ENCODE results near the gene CDKAL1.
"Not testable (repeated sequence)": the region's sequence is repeated elsewhere in the genome, so short reads cannot be mapped to it uniquely, and the experiment has no call there.

CDKAL1 gene

DNA sequence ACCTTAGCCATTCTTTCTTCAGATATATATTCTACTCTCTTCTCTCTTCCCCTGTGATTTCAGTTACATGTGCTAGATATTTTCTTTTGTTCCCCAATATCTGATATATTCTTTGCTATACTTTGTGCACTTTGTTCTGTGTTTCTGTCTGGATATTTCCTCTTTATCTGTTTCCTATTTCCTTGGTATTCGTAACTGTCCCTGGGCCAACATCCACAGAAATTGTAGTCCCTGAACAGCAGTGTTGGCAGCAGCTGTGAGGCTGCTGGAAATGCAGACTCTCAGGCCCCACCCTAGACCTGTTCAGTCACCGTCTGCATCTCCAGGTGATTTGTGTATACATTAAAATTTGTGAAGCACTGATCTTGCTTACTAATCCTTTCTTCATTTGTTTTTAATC lies 536.4 kb downstream of the CDKAL1 start:
- no peak for DNase-seq (ENCODE audit: low read depth in 2 of 2)

DNA sequence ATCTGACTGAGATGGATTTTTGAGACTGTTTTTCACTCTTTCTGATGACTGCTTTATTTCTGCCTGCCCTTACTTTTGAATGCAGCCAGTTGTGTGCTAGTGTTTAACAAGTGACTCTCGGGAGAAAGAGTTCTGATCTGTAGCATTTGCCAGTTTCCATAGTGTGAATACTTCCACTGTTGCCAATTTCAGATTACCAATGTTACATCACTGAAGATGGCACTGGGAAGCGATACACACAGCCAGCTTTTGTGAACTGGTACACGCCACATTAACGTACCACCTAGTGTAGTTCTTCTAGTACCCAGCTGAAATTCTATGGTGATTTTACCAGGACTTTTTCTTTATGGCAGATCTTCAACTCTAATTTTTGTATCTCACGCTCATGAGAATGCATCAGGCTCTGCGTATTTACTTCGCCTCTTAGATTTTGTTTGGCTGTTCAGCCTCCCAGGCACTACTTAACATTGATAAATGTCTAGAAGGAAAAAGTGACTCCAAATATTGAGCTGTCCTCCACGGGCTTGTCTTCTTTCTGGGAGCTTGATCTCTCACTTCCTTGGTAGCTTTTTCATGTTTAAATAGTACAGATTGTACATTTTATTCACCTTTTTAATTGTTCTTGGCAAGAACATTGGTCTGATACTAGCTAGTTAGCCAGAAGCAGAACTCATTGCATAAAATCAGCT lies 537.7 kb downstream of the CDKAL1 start:
- DNase-seq (ENCODE audit: low read depth in 2 of 2) = no peak

DNA sequence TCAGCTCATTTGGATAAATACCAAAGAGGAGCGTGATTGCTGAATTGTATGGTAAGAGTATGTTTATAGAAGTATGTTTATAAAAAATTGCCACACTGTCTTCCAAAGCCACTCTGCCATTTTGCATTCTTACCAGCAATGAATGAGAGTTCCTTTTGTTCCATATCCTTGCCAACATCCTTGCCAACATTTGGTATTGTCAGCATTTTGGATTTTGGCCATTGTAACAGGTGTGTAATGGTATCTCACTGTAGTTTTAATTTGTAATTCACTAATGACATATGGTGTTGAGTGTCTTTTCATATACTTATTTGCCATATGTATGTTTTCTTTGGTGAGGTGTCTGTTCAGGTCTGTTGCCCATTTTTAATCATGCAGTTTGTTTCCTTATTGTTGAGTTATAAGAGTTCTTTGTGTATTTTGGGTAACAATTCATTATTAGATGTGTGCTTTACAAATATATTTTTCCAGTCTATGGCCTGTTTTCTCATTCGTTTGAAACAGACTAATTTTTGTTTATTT lies 539.1 kb downstream of the CDKAL1 start:
- DNase-seq (ENCODE audit: low read depth in 2 of 2) = no peak

DNA sequence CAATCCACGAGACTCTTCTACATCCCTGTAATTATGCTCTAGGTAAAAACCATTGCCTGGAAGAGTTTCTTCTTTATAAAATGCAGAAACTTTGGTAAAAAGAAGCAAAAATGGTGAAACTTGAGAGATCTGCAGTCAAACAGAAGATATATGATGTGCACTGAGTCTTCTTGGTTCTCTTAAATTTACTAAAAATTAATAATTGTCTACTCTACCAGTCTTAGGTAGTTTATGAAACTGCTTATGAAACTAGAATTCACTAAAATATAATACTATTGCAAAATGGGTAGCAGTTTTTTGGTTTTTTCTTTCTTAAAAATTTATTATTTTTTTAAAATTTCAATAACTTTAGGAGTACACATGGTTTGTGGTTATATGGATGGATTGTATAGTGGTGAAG lies 540.2 kb downstream of the CDKAL1 start:
- DNase-seq (ENCODE audit: low read depth in 2 of 2) = no peak

DNA sequence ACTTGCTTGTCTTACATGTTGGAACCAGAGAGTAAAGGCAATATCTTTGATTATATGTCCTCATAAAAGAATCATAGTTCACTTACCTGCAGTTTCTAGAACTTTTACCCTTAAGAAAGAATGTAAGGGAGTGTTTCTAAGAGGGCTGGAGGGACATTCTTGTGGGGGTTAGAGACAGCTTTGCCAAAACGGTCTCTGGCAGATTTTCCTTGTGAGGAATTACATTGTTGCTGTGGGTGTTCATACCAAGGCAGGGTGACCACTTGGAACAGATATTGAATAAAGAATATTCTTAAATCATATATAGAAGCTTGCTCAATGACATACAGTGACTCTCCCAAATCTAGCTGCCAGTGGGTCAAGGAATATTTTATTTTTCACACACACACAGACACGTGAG lies 541.7 kb downstream of the CDKAL1 start:
- DNase-seq (ENCODE audit: low read depth in 2 of 2) = no peak

DNA sequence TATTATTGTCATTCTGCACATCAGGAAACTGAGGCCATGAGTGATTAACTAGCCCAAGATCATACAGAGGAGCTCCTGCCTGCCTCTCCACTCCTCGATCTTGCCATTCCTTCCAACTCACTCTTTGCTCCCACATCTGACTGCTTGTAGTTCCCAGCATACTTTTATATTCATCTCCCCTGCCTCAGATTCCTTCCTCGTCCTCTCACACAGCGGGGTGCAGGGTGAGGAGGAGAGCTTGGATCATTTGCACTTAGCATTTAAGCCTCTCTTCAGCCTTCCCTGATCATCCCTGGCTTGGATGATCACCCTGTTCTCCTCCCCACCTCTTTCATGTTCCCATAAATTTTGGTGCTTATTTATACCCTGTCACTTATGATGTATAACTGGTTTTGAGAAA lies 544.2 kb downstream of the CDKAL1 start:
- DNase-seq (ENCODE audit: low read depth in 2 of 2) = no peak

DNA sequence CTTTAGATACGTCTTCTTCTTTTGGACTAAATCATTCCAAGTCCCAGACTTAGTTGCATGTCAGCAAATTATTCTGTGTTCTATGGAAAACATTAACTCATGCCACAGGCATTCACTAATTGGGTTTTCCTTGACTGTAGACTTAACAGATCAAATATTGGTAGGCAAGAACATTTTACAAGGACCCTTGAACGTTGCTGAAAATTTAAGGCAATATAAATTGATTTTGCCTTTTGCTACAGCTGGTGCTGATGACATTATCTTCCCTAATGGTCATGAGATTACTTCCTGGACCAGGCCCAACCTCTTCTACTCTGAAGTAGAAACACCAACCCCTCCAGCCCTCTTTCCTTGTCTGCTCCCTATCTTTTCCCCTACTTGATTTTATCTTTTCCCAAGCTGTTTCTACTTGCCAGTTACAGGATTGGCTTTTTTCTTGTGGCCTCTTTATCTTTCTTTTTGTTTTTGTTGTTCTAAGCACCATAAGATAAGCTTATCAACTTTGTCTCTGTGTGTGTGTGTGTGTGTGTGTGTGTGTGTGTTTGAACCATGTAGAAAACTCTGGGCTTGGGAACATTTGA lies 545.3 kb downstream of the CDKAL1 start:
- no peak for DNase-seq (ENCODE audit: low read depth in 2 of 2)

DNA sequence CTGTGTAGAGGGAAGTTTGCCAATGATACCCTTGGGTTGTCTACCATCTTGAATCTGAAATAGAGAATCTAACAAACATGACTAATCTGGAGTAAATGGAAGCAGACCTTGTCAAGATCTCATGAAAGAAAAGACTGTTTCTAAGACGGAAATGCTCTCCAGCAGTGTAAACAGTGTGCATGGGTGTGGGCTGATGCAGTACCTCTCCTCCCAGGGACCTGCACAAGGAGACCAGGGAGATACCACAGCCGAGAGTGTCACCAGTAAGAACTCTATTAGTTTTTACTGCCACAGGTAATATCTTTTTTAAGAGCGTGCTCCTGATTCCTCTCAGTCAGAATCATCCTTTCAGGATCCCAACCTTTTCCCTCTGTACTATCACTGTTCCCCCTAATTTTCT lies 546.0 kb downstream of the CDKAL1 start:
- DNase-seq (ENCODE audit: low read depth in 2 of 2) = no peak

DNA sequence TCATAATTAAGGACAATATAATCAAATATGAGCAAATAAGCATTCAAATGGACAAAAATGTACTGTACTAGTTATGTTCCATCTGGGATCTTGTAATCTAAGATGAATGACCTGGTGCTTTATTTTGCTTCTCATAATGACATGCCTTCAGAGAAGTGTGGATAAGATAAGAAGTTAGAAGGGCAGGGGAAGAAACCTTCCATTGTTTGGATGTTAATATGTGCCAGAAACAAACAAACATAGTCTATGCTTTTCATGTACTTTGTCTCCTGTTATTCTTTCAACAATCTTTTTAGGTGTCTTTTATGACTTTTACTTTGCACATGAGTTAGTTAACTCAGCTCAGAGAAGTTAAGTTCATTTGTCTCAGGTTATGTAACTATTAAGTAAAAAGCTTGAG lies 547.8 kb downstream of the CDKAL1 start:
- no peak for DNase-seq (ENCODE audit: low read depth in 2 of 2)

DNA sequence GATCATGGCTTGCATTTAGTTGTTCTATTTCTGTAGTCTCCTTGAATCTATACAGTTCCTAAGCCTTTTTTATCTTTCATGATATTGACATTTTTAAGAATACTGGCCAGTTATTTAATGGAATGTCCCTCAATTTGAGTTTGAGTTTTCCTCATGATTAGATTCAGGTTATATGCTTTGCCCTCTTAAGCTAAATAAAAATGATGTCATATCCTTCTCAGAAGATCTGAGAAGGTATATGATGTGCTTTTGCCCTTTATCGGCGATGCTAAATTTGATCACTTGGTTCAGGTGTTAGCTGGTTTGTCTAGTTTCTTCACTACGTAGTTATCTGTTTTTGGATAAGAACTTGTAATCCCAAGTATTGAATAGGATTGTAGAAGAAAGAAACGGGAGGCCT lies 549.5 kb downstream of the CDKAL1 start:
- DNase-seq (ENCODE audit: low read depth in 2 of 2) = no peak

DNA sequence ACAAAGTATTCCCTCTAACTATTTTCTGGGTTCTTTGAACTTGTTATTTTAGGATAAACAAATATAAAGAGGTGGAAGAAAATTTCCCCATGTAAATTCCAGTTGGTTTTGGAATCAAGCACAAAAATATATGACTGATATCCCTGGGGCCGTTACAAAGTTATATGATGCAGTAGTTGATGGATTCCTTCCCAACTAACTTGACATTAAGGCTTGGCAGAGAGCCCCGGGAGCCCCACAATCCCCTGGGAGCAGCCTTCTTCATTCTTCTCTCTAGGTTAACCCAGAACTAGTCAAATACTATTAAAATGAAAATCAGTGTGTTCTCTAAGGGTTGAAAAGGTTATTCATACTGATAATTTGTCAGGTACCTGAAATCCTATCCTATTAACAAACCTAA lies 550.4 kb downstream of the CDKAL1 start:
- DNase-seq (ENCODE audit: low read depth in 2 of 2) = no peak

DNA sequence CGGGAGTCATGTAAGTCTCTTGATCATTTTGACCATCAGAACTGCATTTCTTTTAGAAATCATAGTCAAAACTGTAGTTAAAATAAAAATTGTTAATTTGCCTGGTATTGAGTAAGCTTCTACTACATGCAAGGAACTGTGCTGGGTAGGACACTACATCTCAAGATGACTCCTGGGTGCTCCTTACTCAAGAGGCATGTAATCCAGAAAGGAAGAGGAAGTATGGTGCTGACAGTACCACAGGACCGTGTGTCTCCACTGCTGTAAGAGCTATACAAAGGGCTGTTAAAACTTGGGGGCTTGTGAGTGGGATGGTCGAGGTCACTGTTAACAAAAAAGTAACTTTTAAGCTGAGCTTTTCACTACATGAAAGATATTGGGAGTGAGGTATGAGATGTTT lies 551.0 kb downstream of the CDKAL1 start:
- DNase-seq (ENCODE audit: low read depth in 2 of 2) = no peak

DNA sequence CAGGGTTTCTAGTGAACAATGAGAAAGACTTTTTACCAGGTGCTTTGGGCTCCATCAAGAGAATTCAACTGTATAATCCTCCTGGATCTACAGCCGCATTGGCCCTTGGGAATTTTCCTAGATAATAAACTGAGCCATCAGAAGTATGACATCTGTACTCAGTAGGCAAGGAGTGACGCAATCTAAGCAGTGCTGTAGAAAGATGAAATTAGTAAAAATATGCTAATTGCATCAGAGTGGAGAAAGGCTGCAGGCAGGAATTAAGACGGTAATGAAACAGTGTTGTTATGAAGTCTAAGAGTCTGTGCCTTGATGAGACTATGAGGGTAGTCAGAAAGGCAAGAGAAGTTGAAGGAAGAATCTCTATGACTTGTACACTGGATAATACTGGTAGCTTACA lies 551.4 kb downstream of the CDKAL1 start:
- DNase-seq (ENCODE audit: low read depth in 2 of 2) = no peak

DNA sequence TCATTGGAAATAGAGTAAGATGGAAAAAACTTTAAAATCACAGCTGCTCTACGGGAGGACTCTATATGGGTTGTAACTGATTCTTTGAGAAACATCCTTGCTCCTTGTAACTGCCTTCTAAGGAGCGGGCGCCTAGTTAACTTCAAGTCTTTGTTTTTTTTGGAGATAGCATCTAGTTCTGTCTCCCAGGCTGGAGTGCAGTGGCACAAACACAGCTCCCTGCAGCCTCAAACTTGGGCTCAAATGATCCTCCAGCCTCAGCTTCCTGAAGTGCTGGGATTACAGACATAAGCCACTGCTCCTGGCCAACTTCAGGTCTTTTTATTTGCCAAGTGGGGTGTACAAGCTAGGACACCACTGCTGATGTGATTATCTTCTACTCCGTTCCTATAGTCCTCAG lies 552.9 kb downstream of the CDKAL1 start:
- no peak for DNase-seq (ENCODE audit: low read depth in 2 of 2)

DNA sequence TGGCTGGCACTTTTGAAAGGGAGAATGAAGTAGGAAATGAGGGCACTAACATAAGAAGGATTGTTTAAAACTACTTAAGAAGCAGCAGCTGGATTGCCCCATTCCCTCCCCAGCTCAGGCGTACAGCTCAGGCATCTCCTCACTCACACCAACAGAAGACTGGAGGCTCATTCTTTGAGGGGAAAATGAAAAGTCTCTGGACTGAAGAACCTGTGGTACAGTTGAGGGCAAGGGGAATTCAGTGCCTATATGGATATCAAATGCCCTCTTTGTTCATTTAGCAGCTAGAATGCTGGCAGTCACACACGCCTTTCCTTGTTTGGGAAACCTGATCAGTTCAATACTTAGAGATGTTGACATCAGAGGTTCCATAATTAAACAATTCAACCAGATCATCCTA lies 557.2 kb downstream of the CDKAL1 start:
- no peak for DNase-seq (ENCODE audit: low read depth in 2 of 2)

DNA sequence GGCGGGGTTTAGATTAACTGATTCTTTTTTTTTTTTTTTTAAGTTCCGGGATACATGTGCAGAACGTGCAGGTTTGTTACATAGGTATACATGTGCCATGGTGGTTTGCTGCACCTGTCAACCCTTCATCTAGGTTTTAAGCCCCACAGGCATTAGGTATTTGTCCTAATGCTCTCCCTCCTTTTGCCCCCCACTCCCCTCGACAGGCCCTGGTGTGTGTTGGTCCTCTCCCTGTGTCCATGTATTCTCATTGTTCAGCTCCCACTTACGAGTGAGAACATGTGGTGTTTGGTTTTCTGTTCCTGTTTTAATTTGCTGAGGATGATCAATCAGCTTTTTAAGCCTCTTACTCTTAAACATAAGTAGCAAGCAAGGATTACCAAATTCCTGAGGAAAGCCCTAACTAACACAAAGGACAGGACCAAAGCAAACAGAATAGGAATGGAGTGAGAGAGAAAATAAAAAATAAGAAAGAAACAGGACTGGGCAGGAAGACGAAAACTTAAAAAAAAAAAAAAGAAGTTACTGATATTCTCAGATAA lies 558.0 kb downstream of the CDKAL1 start:
- not testable (repeated sequence) for DNase-seq (ENCODE audit: low read depth in 2 of 2)

DNA sequence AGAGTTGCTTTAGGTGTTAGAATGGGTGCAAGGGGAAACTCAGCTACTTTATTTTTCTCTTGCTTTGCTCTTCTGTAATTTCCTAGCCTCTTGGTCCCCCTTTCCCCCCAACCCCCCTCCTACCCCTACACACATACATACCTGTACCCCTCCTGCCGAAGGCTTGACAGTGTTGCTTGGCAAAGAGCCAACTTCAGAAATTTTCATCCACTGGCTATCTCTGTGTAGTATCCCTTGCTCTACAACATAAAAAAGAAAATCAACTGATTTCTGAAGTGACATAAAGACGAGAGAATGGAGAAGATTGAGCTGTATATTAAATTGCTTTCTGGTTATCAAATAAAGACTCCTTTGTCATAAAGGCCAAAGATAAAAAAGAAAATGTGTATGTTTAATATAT lies 561.2 kb downstream of the CDKAL1 start:
- DNase-seq (ENCODE audit: low read depth in 2 of 2) = no peak

DNA sequence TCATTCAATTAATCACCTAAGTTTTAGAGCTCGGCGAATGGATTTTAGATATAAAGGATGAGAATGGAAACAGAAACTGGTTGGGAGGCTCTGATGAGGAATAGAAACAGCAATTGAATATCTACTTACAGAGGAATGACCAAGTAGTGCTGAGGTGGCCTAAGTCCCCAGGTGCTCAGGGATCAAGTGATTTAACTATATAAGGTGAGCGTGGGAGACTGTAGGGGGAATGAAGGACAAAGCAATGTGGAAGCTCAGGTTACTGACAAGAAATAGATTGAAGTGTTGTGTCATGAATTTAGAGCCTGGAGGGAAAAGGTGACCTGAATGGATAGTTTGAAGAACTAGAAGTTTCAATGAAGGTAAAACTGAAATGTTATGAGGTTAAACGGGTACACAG lies 563.9 kb downstream of the CDKAL1 start:
- no peak for DNase-seq (ENCODE audit: low read depth in 2 of 2)

DNA sequence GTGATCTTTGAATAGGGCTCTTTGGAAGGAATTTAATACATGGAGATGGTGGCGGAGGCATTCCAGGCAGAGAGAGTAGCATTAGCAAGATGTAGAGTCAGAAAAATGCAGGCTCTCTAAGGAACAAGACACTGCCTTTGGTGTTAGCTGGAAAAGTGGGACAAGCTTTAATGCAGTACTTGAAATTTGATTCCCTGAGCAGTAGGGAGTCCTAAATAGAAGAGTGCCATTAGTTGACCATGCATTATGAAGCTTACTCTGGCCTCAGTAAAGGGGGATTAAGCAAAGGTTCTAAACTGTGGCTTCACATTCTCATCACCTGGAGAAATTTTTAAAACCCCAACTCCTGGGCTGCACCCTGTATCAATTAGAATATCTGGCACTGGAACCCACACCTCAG lies 564.5 kb downstream of the CDKAL1 start:
- DNase-seq (ENCODE audit: low read depth in 2 of 2) = no peak

DNA sequence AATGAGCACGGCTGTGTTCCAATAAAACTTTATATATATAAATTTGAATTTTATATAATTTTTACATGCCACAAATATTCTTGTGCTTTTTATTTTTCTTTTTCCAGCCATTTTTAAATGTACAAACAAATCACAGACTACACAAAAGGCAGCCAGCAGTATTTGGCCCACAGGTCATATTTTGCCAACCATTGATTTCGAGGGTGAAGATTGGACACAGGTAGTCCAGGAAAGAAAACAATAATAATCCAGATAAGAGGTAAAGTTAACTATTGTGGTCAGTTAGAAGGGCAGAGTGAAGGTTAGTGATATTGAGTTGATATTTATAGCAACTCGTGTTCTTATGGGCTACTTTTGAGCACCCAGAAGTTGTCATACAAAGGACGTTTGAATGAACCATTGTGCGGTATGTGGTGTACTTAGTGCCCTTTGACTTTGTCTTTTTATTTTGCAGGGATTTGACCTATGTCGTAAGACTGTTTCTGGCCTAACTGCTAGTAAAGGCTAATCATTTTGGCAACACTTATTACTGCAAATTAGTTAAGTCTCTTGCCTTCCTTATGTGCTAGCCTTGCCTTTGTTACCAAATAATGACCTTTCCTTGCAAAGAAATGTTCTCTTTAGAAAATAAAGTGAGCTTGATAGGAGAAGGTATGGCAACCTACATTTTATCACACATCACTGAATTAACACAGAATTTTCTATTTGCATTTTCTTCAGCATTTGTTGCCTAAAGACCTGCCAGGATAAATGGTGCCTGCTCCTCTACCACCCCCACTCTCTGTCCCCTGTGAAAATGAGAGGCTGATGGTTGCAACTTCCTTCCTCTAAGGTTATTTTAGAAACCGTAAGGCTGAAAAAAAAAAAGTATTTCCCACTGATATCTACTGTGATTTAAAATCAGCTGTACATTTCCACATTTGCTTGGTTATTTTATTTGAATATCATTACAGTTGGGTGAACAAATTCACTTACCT lies 565.4 kb downstream of the CDKAL1 start:
- no peak for DNase-seq (ENCODE audit: low read depth in 2 of 2)

DNA sequence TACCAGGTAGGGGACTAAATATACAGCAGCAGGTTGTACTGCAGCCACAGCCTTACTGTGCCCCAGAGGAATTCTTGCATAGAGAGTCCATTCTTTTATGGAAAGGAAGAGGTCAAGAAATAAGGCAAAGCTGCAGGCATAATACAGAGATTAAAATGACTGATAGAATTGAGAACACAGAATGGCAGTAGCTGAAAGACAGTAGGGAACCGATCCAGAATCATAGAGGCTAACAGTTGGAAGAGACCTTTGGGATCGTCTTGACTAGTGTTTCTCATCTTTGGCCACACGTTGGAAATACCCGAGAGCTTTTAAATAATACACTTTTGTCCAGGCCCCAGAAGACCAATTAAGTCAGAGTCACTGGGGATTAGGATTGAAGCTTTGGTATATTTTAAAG lies 566.7 kb downstream of the CDKAL1 start:
- DNase-seq (ENCODE audit: low read depth in 2 of 2) = no peak

DNA sequence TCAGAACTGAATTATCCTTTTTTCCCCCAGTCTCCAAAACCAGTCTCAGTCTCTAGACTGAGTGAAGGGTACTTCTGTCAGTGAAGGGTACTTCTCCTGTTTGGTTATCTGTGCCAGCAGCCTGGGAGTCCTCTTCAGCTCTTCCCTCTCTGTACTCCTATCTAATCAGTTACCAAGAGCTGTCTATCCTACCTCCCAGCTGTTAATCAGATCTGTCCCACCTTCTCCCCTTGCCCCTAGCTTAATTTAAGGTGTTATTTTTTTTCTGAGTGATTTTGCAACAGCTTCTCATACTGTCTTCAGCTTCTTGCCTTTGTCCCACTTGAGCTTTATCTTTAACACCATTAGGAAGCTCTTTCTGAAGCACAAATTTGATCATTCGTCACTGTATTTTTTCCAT lies 567.4 kb downstream of the CDKAL1 start:
- no peak for DNase-seq (ENCODE audit: low read depth in 2 of 2)

Measured in stimulated activated CD8-positive, alpha-beta memory T cell treated with anti-CD3 and anti-CD28 coated beads, Interleukin-15, amount 100 ng/mL, for 48 hours (primary cell).